KMS-11 (cell line): ENCODE measurements around the gene CHST12.

Experiments used
- H2AFZ ChIP-seq: fragments of 200-600 bp; sonication (generic); 2 replicates; pipeline ENCODE4 v1.6.1; 2016; ENCODE audit warnings: antibody characterized with exemption, mixed run types, low read depth
- H3K27ac ChIP-seq: fragments of 200-600 bp; sonication (generic); 2 replicates; pipeline ENCODE4 v1.6.1; 2016; ENCODE audit warnings: mild to moderate bottlenecking, mixed run types
- H3K27me3 ChIP-seq: fragments of 200-600 bp; sonication (generic); 2 replicates; pipeline ENCODE4 v1.6.1; 2017; ENCODE audit warnings: mild to moderate bottlenecking, low read depth, mixed run types, moderate library complexity; ENCODE audit not compliant: insufficient read depth
- H3K36me3 ChIP-seq: fragments of 200-600 bp; sonication (generic); 2 replicates; pipeline ENCODE4 v1.6.1; 2017; ENCODE audit warnings: mild to moderate bottlenecking, mixed run types; ENCODE audit not compliant: insufficient read depth
- H3K4me1 ChIP-seq: fragments of 200-600 bp; sonication (generic); 2 replicates; pipeline ENCODE4 v1.6.1; 2016; ENCODE audit warnings: mild to moderate bottlenecking, low read depth, mixed run types; ENCODE audit not compliant: poor library complexity, severe bottlenecking
- H3K4me2 ChIP-seq: fragments of 200-600 bp; sonication (generic); 2 replicates; pipeline ENCODE4 v1.7.0; 2016; ENCODE audit warnings: mild to moderate bottlenecking, mixed run types
- H3K4me3 ChIP-seq: fragments of 200-600 bp; sonication (generic); IDR thresholded peaks from 2 replicates; pipeline ENCODE4 v1.6.1; 2017; ENCODE audit warnings: low read depth, low read length, mixed read lengths; ENCODE audit not compliant: insufficient read depth
- H3K79me2 ChIP-seq: fragments of 200-600 bp; sonication (generic); 2 replicates; pipeline ENCODE4 v1.6.1; 2016; ENCODE audit warnings: low read depth, mixed run types; ENCODE audit not compliant: insufficient read depth
- H3K9ac ChIP-seq: fragments of 200-600 bp; sonication (generic); 2 replicates; pipeline ENCODE4 v1.6.1; 2016; ENCODE audit warnings: mild to moderate bottlenecking, mixed run types
- H4K20me1 ChIP-seq: fragments of 200-600 bp; sonication (generic); 2 replicates; pipeline ENCODE4 v1.6.1; 2016; ENCODE audit warnings: mild to moderate bottlenecking, mixed run types; ENCODE audit not compliant: insufficient read depth
- CTCF ChIP-seq: fragments of 200-600 bp; sonication (generic); conservative IDR thresholded peaks from 2 replicates; pipeline ENCODE4 v1.6.1; 2017; ENCODE audit warnings: low read depth, mild to moderate bottlenecking, antibody characterized with exemption, low read length, moderate library complexity, mixed read lengths

CHST12 gene

GRCh38 chr7:2420216-2420933 lies 17.0 kb downstream of the CHST12 start:
- no peak overlapping the region for H3K9ac ChIP-seq
- H3K27me3 ChIP-seq: no peaks in the 10 kb centered on the region
- no peaks in the 10 kb centered on the region for H3K36me3 ChIP-seq
- no peak overlapping the region for H3K4me3 ChIP-seq
- no peak for TF ChIP-seq CTCF
- no peak overlapping the region for H3K4me2 ChIP-seq
- peaks cover 12% of the 10 kb centered on the region for H3K4me1 ChIP-seq
- H3K27ac ChIP-seq: no peak overlapping the region
- no peaks in the 10 kb centered on the region for H4K20me1 ChIP-seq
- H2AFZ ChIP-seq: no peak overlapping the region
- H3K79me2 ChIP-seq: peaks cover 45% of the 10 kb centered on the region; the same call in 1 of the 2 replicates

DNA sequence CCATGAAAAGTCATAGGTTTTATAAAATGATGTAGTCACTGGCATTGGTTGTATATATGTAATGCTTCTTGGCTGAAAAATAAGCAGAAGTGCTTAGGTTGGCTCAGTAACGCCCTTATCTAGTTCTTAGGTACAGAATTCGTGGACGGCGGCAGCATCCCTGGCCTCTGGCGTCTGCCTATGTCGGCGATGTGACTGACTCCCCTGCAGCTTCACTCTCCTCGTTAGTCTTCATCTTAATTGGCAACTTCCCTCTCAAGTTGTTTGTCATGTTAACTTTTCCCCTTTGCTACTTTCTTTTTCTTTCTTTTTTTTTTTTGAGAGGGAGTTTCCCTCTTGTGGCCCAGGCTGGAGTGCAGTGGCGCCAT lies 18.5 kb downstream of the CHST12 start:
- Histone ChIP-seq H4K20me1 (no peaks in the 10 kb centered on the region), H3K36me3 (no peaks in the 10 kb centered on the region), H3K4me1 (peaks cover 15% of the 10 kb centered on the region), H3K4me2 (no peak overlapping the region), H3K27ac (no peak overlapping the region), H3K79me2 (peaks cover 32% of the 10 kb centered on the region; the same call in 1 of the 2 replicates), H3K27me3 (no peaks in the 10 kb centered on the region), H2AFZ (no peak overlapping the region), H3K4me3 (no peak overlapping the region), H3K9ac (no peak overlapping the region)
- no peak for TF ChIP-seq CTCF

GRCh38 chr7:2425749-2426148 lies 22.3 kb downstream of the CHST12 start:
- H3K27ac ChIP-seq: no peak overlapping the region
- no peak overlapping the region for H2AFZ ChIP-seq
- no peak overlapping the region for H3K4me3 ChIP-seq
- no peaks in the 10 kb centered on the region for H3K36me3 ChIP-seq
- peaks cover 20% of the 10 kb centered on the region; the same call in 1 of the 2 replicates for H3K79me2 ChIP-seq
- peaks cover 18% of the 10 kb centered on the region for H3K4me1 ChIP-seq
- no peaks in the 10 kb centered on the region for H3K27me3 ChIP-seq
- H3K4me2 ChIP-seq: no peak overlapping the region
- no peaks in the 10 kb centered on the region for H4K20me1 ChIP-seq
- H3K9ac ChIP-seq: no peak overlapping the region
- no peak for TF ChIP-seq CTCF

GRCh38 chr7:2431260-2431867 lies 28.0 kb downstream of the CHST12 start:
- TF ChIP-seq CTCF: peak; percentile 78

More at GRCh38 chr7:2431260-2431867, 28.0 kb downstream of the CHST12 start:
- no peaks in the 10 kb centered on the region for H3K27me3 ChIP-seq
- no peak overlapping the region for H3K9ac ChIP-seq
- peaks cover 8% of the 10 kb centered on the region; the same call in 1 of the 2 replicates for H3K36me3 ChIP-seq
- H4K20me1 ChIP-seq: no peaks in the 10 kb centered on the region
- no peak overlapping the region for H3K4me3 ChIP-seq
- no peak overlapping the region for H3K4me2 ChIP-seq
- no peak overlapping the region for H3K27ac ChIP-seq
- H2AFZ ChIP-seq: no peak overlapping the region
- H3K4me1 ChIP-seq: peaks cover 7% of the 10 kb centered on the region
- peaks cover 30% of the 10 kb centered on the region; the same call in 1 of the 2 replicates for H3K79me2 ChIP-seq
